Measurements from ENCODE around the gene HSPE1.

GRCh38 chr2:197455428-197455827, 44.8 kb upstream of the HSPE1 start:
- TF ChIP-seq CTCF (conservative IDR thresholded peaks at IDR 0.05; ENCODE audit: low read length) (no peak), EZH2phosphoT487 (IDR thresholded peaks at IDR 0.05; ENCODE audit: borderline replicate concordance, low read depth, low read length) (no peak)
